GM23248 (cell line): ENCODE data around the gene BRF1. TPM values are rescaled to one million over a fixed set of nuclear protein-coding genes. Genes with fewer than 3 reads are reported as not detected.

ENCODE experiments used
- DNase-seq: peaks from one replicate; pipeline ENCODE4 v3.0.0-alpha.2; 2015
- H2AFZ ChIP-seq: fragments of 200-600 bp; sonication (generic); 2 replicates; pipeline ENCODE4 v1.6.1; 2016; ENCODE audit warnings: antibody characterized with exemption
- H3F3A ChIP-seq: fragments of 200-600 bp; sonication (generic); 2 replicates; pipeline ENCODE4 v1.6.1; 2016; ENCODE audit warnings: mild to moderate bottlenecking, antibody characterized with exemption, mixed run types; ENCODE audit not compliant: insufficient read depth
- H3K27ac ChIP-seq: fragments of 200-600 bp; sonication (generic); 2 replicates; pipeline ENCODE4 v1.5.1; 2016; ENCODE audit warnings: mild to moderate bottlenecking
- H3K27me3 ChIP-seq: fragments of 200-600 bp; sonication (generic); replicated peaks from 2 replicates; pipeline ENCODE4 v1.6.1; 2016; ENCODE audit warnings: mild to moderate bottlenecking; ENCODE audit not compliant: insufficient read depth
- H3K36me3 ChIP-seq: fragments of 200-600 bp; sonication (generic); 2 replicates; pipeline ENCODE4 v1.6.1; 2016; ENCODE audit warnings: low read depth, mild to moderate bottlenecking
- H3K4me1 ChIP-seq: fragments of 200-600 bp; sonication (generic); 2 replicates; pipeline ENCODE4 v1.6.1; 2016; ENCODE audit warnings: mild to moderate bottlenecking; ENCODE audit not compliant: insufficient read depth
- H3K4me2 ChIP-seq: fragments of 200-600 bp; sonication (generic); one replicate; pipeline ENCODE4 v1.6.1; 2016; ENCODE audit warnings: mild to moderate bottlenecking; ENCODE audit not compliant: unreplicated experiment
- H3K4me3 ChIP-seq: fragments of 200-600 bp; sonication (generic); 2 replicates; pipeline ENCODE4 v1.5.1; 2016; ENCODE audit warnings: mild to moderate bottlenecking
- H3K79me2 ChIP-seq: fragments of 200-600 bp; sonication (generic); 2 replicates; pipeline ENCODE4 v1.6.1; 2016; ENCODE audit warnings: mild to moderate bottlenecking; ENCODE audit not compliant: insufficient read depth
- H3K9ac ChIP-seq: fragments of 200-600 bp; sonication (generic); 2 replicates; pipeline ENCODE4 v1.6.1; 2016; ENCODE audit warnings: mild to moderate bottlenecking
- H3K9me2 ChIP-seq: fragments of 200-600 bp; sonication (generic); 2 replicates; pipeline ENCODE4 v1.6.1; 2016; ENCODE audit warnings: mixed run types, mild to moderate bottlenecking, moderate library complexity; ENCODE audit not compliant: insufficient read depth
- H3K9me3 ChIP-seq: fragments of 200-600 bp; sonication (generic); one replicate; pipeline ENCODE4 v1.6.1; 2017; ENCODE audit warnings: low read depth
- H4K20me1 ChIP-seq: fragments of 200-600 bp; sonication (generic); 2 replicates; pipeline ENCODE4 v1.6.0; 2016; ENCODE audit not compliant: insufficient read depth
- EZH2 ChIP-seq: fragments of 200-600 bp; sonication (generic); IDR thresholded peaks from 2 replicates; pipeline ENCODE4 v1.6.1; 2018; ENCODE audit warnings: antibody characterized with exemption, mild to moderate bottlenecking; ENCODE audit not compliant: insufficient read depth, poor library complexity, severe bottlenecking
- EZH2phosphoT487 ChIP-seq: fragments of 200-600 bp; sonication (generic); IDR thresholded peaks from 2 replicates; pipeline ENCODE4 v1.6.1; 2018; ENCODE audit warnings: antibody characterized with exemption, moderate library complexity, mild to moderate bottlenecking, low read depth; ENCODE audit not compliant: insufficient read depth
- WGBS, 2 experiments: methylation state at CpG; one replicate each; pipeline ENCODE4 v1.1.6; 2015 to 2017; ENCODE audit warnings: low lambda C conversion rate in 2 of 2, low coverage in 1 of 2; ENCODE audit errors: missing lambda C conversion rate in 2 of 2; 5-methylcytosine and 5-hydroxymethylcytosine counted together
- in situ Hi-C: fragments of 300-500 bp; cut with MboI; formaldehyde crosslinking; loops from 2 replicates; pipeline ENCODE4 v1.15.0; 2020
- polyA plus RNA-seq: library from polyadenylated mRNA; unstranded; fragments of >200 nt; fragmentation: Nextera tagmentation; extraction: Ambion mirVana; gene quantifications from 2 replicates; pipeline ENCODE4 v1.2.1, GENCODE V29; 2016
- total RNA-seq: library from RNA; depleted of rRNA; stranded (reverse); fragments of >200 nt; shearing (Covaris generic); gene quantifications from 2 replicates; pipeline ENCODE4 v1.2.3, GENCODE V29; 2014

The BRF1 gene
- total and polyA plus RNA-seq, 2 experiments from 2014 or later, result 10.5 to 27.0 TPM

DNA sequence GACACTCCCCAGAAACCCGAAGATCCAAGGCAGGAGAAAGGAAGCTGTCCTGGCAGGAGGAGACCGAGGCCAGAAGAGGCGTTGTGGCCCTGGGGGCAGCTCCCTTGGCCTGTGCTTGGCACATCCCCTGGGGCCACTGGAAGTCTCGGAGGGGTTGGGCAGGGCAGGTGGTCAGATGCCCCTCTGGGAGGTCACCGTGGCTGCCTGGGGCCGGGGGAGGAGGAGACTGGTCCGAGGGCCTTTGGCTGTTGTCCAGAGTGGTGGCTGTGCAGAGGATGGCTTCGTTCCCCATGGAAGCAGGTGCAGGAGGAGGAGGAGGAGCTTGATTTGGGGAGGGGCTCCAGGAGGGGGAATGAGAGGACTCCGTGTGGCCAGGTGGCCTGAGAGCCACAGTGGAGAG, 116.3 kb downstream of the BRF1 start:
- Histone ChIP-seq H3K4me3 (no peak overlapping the region), H4K20me1 (no peaks in the 10 kb centered on the region), H3K9ac (no peak overlapping the region), H3K36me3 (no peaks in the 10 kb centered on the region), H3K4me2 (no peak overlapping the region), H2AFZ (no peak overlapping the region), H3K4me1 (no peaks in the 10 kb centered on the region), H3K27ac (no peak overlapping the region), H3K27me3 (peaks cover 6% of the 10 kb centered on the region; the same call in 1 of the 2 replicates), H3K9me2 (no peaks in the 10 kb centered on the region), H3F3A (no peaks in the 10 kb centered on the region), H3K79me2 (no peaks in the 10 kb centered on the region), H3K9me3 (no peaks in the 10 kb centered on the region)
- no peak for DNase-seq
- WGBS, 2 experiments, result 38% methylated on average over 8 to 9 of the region's 9 CpGs
- TF ChIP-seq EZH2 (no peak), EZH2phosphoT487 (no peak)
- in situ Hi-C loops, result no loop called here

DNA sequence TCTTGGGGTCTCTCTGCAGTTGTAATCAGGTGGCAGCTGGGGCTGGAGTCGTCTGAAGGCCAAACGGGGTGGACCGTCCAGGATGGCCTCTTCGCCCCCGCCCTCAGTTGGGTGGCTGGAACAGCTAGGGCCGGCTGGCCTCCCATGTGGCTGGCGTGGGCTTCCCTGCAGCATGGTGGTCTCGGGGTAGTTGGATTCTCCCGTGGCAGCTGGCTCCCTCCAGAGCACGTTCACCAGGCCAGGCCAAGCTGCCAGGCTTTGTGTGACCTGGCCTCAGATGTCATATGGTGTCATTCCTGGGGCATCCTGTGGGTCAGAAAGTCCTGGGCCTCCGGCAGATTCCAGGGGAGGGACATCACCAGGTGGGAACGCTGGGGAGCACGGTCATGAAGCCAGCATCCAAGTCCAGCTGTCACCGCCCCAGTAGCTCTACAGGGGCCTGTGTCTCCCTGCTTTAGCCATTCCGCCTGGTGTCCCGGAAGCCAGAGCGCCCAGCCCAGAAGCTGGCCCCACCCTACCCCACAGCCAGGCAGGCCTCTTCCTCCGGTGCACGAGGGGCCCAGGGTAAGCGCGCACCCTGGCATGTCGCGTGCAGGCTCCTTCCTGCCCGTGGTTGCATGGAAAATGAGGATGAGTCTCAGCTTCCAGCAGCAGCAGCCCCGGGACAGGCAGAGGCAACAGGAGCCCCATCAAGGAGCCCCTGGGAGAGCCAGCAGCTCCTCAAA, 118.3 kb downstream of the BRF1 start:
- no peak for DNase-seq
- H3K36me3 ChIP-seq, result no peaks in the 10 kb centered on the region
- H3F3A ChIP-seq, result no peaks in the 10 kb centered on the region
- H3K4me3 ChIP-seq, result no peak overlapping the region
- in situ Hi-C loops, result no loop called here
- H3K4me2 ChIP-seq, result no peak overlapping the region
- 61 to 63% methylated on average over 24 to 25 of the region's 25 CpGs for WGBS, 2 experiments
- no peak overlapping the region for H3K27ac ChIP-seq
- no peaks in the 10 kb centered on the region for H3K9me3 ChIP-seq
- 0 out of 2 replicates have a peak, but pooled peaks cover 6% of the 10 kb centered on the region for H3K27me3 ChIP-seq
- no peak overlapping the region for H2AFZ ChIP-seq
- TF ChIP-seq EZH2phosphoT487 (no peak), EZH2 (no peak)
- H3K9ac ChIP-seq, result no peak overlapping the region
- H4K20me1 ChIP-seq, result no peaks in the 10 kb centered on the region
- H3K9me2 ChIP-seq, result no peaks in the 10 kb centered on the region
- H3K79me2 ChIP-seq, result no peaks in the 10 kb centered on the region
- no peaks in the 10 kb centered on the region for H3K4me1 ChIP-seq

DNA sequence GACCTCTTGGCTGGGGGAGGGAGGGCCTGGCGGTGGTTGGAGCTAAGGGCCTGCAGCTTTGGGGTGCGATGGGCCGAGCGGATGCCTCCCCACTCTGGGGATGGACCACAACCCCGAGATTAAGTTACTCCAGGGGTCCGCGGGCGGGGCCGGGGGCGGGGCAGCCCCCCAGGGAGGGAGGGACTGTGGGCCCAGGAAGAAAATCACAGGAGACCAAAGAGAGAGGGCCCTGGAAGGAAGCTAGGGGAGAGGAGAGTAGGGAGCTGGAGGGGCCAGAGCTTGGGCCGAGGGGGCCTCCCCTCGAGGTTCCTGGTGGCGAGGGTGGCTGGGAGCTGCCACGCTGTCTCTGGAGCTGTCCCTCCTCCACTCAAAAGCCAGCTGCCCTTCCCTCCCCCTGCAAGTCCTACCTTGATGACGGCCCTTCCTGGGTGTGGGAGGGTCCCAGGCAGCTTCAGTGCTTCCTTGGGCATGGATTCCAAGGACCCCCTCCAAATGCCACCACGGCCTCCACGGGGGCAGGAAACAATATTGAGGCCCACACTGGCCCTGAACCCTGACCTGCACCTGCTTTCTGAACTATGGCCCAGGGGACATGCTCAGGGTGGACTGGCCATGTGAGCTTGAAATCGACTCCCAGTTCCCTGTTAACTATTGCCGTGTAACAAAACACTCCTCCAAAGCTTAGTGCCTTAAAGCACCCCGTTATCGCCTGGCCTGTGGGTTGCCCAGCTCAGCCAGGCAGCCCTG, 119.1 kb downstream of the BRF1 start:
- H3K79me2 ChIP-seq, result no peaks in the 10 kb centered on the region
- in situ Hi-C loops, result no loop called here
- H3K9me3 ChIP-seq, result no peaks in the 10 kb centered on the region
- H3K27ac ChIP-seq, result no peak overlapping the region
- H3K4me2 ChIP-seq, result no peak overlapping the region
- no peaks in the 10 kb centered on the region for H3K36me3 ChIP-seq
- H4K20me1 ChIP-seq, result no peaks in the 10 kb centered on the region
- TF ChIP-seq EZH2 (no peak), EZH2phosphoT487 (no peak)
- no peak overlapping the region for H2AFZ ChIP-seq
- no peak overlapping the region for H3K9ac ChIP-seq
- DNase-seq, result no peak
- H3K9me2 ChIP-seq, result no peaks in the 10 kb centered on the region
- WGBS, 2 experiments, result 48 to 88% methylated on average over 7 to 21 of the region's 21 CpGs
- 0 out of 2 replicates have a peak, but pooled peaks cover 6% of the 10 kb centered on the region for H3K27me3 ChIP-seq
- no peaks in the 10 kb centered on the region for H3F3A ChIP-seq
- no peaks in the 10 kb centered on the region for H3K4me1 ChIP-seq
- no peak overlapping the region for H3K4me3 ChIP-seq

DNA sequence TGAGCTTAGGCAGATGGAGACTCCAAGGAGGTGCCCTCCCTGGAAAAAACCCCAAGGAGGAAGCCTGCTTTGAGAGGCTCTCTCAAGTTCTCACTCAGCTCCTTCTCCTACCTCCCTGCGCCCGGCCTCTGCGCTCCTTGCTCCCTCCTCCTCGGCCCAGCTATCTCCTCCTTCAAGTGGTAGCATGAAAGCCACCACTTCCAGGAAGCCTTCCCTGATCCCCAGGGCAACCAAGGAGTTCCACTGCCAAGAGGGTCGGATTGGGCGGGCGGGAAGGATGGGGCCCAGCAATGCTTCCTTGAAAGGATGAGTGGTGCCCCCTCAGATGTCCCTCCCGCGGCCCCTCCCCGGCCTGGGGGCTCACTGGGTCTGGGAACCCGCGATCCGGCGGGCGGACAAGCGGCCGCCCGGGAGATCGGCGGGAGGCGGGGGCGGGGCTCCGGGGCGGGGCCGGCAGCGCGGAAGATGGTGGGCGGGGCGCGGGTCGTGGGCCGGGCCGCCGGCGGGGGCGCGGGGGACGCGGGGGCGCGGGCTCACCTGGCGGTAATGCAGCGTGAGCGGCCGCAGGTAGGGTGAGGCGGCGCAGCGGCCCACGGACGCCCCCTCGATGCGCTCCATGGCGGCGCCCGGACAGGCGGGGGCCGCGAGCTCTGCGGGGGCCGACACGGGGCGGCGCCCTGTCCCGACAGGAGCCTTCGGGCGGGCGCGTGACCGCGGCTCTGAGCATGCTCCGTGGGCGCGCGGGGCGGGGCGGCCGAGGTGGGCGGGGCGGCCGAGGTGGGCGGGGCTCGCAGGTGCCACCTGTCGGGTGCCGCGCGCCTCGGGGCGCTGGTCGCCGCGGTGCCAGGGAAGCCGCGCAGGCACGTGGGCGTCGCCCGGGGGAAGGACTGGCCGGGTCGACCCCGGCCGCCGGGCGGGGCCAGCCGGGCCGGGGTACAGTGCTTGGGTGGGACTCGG, 119.9 kb downstream of the BRF1 start, which contains the start of gene NUDT14:
NUDT14 (minus strand) TSS at position 721 of the 957 bp plus-strand sequence; CDS start at position 618, 103 bp downstream.
- Histone ChIP-seq H3F3A (no peaks in the 10 kb centered on the region), H3K4me1 (no peaks in the 10 kb centered on the region), H3K27ac (no peak within 1 kb of the TSS), H4K20me1 (no peaks in the 10 kb centered on the region), H3K9ac (peak within 1 kb of the TSS; percentile 57; the same call in 1 of the 2 replicates), H3K4me3 (peak within 1 kb of the TSS; percentile 65), H3K79me2 (no peaks in the 10 kb centered on the region), H3K27me3 (0 out of 2 replicates have a peak, but pooled peaks cover 6% of the 10 kb centered on the region), H3K9me3 (no peaks in the 10 kb centered on the region), H3K36me3 (no peaks in the 10 kb centered on the region), H2AFZ (peak within 1 kb of the TSS; percentile 83), H3K9me2 (no peaks in the 10 kb centered on the region), H3K4me2 (peak within 1 kb of the TSS; percentile 81)
- 3% methylated on average over 24 to 55 of the region's 106 CpGs for WGBS, 2 experiments
- in situ Hi-C loops, result no loop called here
- TF ChIP-seq EZH2 (no peak), EZH2phosphoT487 (no peak)
- peak; percentile 86 for DNase-seq
